Glutamatergic neuron (in vitro differentiated cells): ENCODE measurements around the gene RPL27. TPM values are rescaled to one million over a fixed set of nuclear protein-coding genes. Genes with fewer than 3 reads are reported as not detected.
"Not testable (repeated sequence)": the region's sequence is repeated elsewhere in the genome, so short reads cannot be mapped to it uniquely, and the experiment has no call there.

Source experiments
- DNase-seq: peaks from one replicate; pipeline ENCODE4 v3.0.0; 2022
- H3K27ac Mint-ChIP-seq: one replicate; pipeline ENCODE4 v1.8.0; 2020; ENCODE audit warnings: mild to moderate bottlenecking, mixed read lengths, inconsistent platforms; ENCODE audit not compliant: unreplicated experiment
- H3K27me3 Mint-ChIP-seq: one replicate; pipeline ENCODE4 v1.8.0; 2020; ENCODE audit warnings: mild to moderate bottlenecking, moderate library complexity, mixed read lengths, inconsistent platforms; ENCODE audit not compliant: unreplicated experiment
- H3K36me3 Mint-ChIP-seq: one replicate; pipeline ENCODE4 v1.8.0; 2020; ENCODE audit warnings: mild to moderate bottlenecking, mixed read lengths, inconsistent platforms; ENCODE audit not compliant: unreplicated experiment
- H3K4me1 Mint-ChIP-seq: one replicate; pipeline ENCODE4 v1.8.0; 2020; ENCODE audit warnings: mild to moderate bottlenecking, low read depth, mixed read lengths, inconsistent platforms; ENCODE audit not compliant: unreplicated experiment
- H3K4me3 Mint-ChIP-seq: one replicate; pipeline ENCODE4 v1.8.0; 2020; ENCODE audit warnings: mild to moderate bottlenecking, mixed read lengths, inconsistent platforms; ENCODE audit not compliant: unreplicated experiment
- H3K9me3 Mint-ChIP-seq: one replicate; pipeline ENCODE4 v1.8.0; 2020; ENCODE audit warnings: mild to moderate bottlenecking, moderate library complexity, mixed read lengths, inconsistent platforms; ENCODE audit not compliant: unreplicated experiment
- CTCF ChIP-seq: fragments of 200-600 bp; sonication (generic); IDR thresholded peaks from one replicate; pipeline ENCODE4 v1.5.0; 2021; ENCODE audit not compliant: partially characterized antibody, unreplicated experiment
- total RNA-seq: library from RNA; stranded (reverse); fragmentation: NEBNext Ultra II Directional; extraction: Animal tissue kit (Norgen Biotek cat#: 25700); gene quantifications from one replicate; pipeline ENCODE4 v1.2.1, GENCODE V29; 2021; ENCODE audit not compliant: unreplicated experiment

The RPL27 gene
- total RNA-seq, 1 donor from 2014 or later = 658 TPM

GRCh38 chr17:42967925-42968324, 30.3 kb upstream of the RPL27 start:
- no peak for TF ChIP-seq CTCF
- Mint-ChIP-seq H3K27me3 (no peaks in the 10 kb centered on the region), H3K27ac (no peak overlapping the region), H3K36me3 (no peaks in the 10 kb centered on the region), H3K9me3 (peaks cover 4% of the 10 kb centered on the region), H3K4me1 (peaks cover 5% of the 10 kb centered on the region), H3K4me3 (no peak overlapping the region)
- DNase-seq = no peak

- no peaks in the 10 kb centered on the region for H3K27me3 Mint-ChIP-seq
- H3K27ac Mint-ChIP-seq = no peak overlapping the region
- H3K4me1 Mint-ChIP-seq = no peaks in the 10 kb centered on the region
- H3K36me3 Mint-ChIP-seq = no peaks in the 10 kb centered on the region
- no peak overlapping the region for H3K4me3 Mint-ChIP-seq
- peaks cover 4% of the 10 kb centered on the region for H3K9me3 Mint-ChIP-seq
- no peak for DNase-seq
- no peak for TF ChIP-seq CTCF
Observed at GRCh38 chr17:42969001-42969581, 29.1 kb upstream of the RPL27 start.

- H3K27ac Mint-ChIP-seq = no peak overlapping the region
- no peak for DNase-seq
- no peaks in the 10 kb centered on the region for H3K36me3 Mint-ChIP-seq
- H3K4me3 Mint-ChIP-seq = no peak overlapping the region
- TF ChIP-seq CTCF = no peak
- H3K27me3 Mint-ChIP-seq = peaks cover 2% of the 10 kb centered on the region
- no peaks in the 10 kb centered on the region for H3K9me3 Mint-ChIP-seq
- no peaks in the 10 kb centered on the region for H3K4me1 Mint-ChIP-seq
Observed at GRCh38 chr17:42971589-42971988, 26.6 kb upstream of the RPL27 start.

GRCh38 chr17:42973323-42973722, 24.9 kb upstream of the RPL27 start:
- not testable (repeated sequence) for H3K27me3 Mint-ChIP-seq, H3K4me1 Mint-ChIP-seq, H3K27ac Mint-ChIP-seq, H3K9me3 Mint-ChIP-seq, H3K36me3 Mint-ChIP-seq, H3K4me3 Mint-ChIP-seq, DNase-seq

- peaks cover 3% of the 10 kb centered on the region for H3K4me1 Mint-ChIP-seq
- H3K36me3 Mint-ChIP-seq = no peaks in the 10 kb centered on the region
- H3K4me3 Mint-ChIP-seq = no peak overlapping the region
- no peak overlapping the region for H3K27ac Mint-ChIP-seq
- peaks cover 1% of the 10 kb centered on the region for H3K9me3 Mint-ChIP-seq
- peaks cover 5% of the 10 kb centered on the region for H3K27me3 Mint-ChIP-seq
- no peak for TF ChIP-seq CTCF
- no peak for DNase-seq
Observed at GRCh38 chr17:42975265-42975664, 23.0 kb upstream of the RPL27 start.

- H3K36me3 Mint-ChIP-seq, H3K27me3 Mint-ChIP-seq, H3K4me3 Mint-ChIP-seq, DNase-seq, H3K27ac Mint-ChIP-seq, H3K4me1 Mint-ChIP-seq, H3K9me3 Mint-ChIP-seq: not testable (repeated sequence)
Observed at GRCh38 chr17:42975701-42976100, 22.5 kb upstream of the RPL27 start.
